ENCODE measurements around the gene MFAP4.

The MFAP4 gene, protein sequence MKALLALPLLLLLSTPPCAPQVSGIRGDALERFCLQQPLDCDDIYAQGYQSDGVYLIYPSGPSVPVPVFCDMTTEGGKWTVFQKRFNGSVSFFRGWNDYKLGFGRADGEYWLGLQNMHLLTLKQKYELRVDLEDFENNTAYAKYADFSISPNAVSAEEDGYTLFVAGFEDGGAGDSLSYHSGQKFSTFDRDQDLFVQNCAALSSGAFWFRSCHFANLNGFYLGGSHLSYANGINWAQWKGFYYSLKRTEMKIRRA

DNA sequence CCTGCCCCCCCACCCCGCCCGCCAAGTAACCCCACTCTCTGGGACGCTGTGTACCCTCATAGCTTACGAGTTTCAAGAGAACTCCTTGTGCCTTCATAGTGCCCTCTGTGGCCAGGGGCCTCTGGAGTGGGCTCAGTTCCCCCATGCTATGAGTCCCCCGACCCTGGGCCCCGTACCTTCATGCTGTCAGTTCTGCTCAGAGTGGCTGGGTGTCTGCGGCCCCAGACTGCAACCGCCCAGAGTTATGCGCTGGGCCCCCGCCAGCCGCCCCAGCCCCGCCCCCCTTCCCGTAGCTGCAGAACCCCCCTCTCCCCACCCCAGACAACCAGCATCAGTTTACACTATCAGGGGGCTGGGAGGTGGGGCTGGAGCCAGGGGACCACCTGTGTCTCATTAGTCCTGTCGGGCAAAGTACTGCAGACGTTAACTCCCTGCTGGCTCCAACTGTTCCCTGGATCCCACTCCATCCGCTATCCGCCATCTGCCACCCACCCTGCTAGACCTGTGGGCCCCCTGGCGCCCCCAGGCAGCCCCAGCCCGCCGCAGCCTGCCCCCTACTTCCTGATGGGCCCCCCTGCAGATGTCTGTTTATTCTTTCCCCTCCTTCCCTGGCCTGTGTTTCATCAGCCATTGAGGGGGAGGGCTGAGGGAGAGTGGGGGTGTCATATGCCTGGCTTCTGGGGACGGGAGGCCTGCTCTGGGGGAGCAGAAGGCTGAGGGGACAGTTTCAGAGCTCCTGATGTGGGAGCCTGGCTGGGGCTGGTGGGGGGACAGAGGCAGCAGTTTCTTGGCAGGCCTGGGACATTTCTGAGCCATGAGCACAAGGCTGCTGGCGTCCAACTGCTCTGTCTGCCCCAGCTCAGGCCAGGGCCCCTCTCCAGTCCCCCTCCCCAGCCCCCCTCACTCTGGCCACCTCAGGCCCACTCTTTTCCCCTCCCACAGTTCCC lies at the start of gene MFAP4:
Gene MFAP4, minus strand, starts transcription at position 217 of the 947 bp plus-strand sequence. Its CDS starts 35 bp downstream, at position 182.
- DNase-seq (ENCODE audit: low read depth) = no peak

DNA sequence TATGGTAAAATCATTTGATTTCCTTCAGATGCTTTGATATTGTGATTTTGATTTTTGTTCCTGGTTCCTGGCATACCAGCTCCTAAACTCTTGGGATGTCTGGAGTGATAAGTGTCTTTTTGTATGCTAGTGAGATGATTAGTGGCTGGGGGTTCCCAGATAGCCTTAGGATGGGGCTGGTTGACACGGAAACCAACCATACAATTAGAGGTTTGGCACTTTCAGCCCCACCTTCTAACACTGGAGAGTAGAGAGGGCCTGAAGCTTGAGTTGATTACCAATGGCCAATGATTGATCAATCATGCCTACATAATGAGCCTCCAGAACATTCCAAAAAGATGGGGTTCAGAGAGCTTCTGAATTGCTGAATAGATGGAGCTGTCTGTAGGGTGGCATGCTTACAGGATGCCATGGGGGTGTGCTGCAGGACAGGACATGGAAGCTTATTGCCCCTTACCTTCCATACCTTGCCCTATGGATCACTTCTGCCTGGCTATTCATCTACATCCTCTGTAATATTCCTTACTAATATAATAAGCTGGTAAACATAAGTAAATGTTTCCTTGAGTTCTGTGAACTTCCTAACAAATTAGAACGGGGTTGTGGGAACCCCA lies 46.8 kb upstream of the MFAP4 start:
- DNase-seq (ENCODE audit: low read depth) = no peak

DNA sequence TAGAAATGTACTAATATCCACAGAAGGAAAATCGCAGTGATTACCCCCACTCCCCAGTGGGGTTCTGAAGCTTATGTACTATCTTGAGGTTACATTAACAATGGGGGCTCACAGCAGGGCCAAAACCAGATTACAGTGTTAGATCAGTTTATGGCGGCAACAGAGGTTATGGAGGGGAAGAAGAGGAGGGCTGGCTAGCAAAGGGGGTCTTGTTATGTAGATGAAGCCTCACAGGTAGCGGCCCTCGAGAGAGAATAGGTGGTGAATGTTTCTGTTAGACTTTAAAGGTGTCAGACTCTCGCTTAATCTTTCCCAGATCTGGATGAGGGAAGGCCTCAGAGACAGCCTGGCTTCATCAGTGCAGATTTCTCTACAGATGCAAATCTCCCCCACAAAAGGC lies 46.3 kb upstream of the MFAP4 start:
- no peak for DNase-seq (ENCODE audit: low read depth)

DNA sequence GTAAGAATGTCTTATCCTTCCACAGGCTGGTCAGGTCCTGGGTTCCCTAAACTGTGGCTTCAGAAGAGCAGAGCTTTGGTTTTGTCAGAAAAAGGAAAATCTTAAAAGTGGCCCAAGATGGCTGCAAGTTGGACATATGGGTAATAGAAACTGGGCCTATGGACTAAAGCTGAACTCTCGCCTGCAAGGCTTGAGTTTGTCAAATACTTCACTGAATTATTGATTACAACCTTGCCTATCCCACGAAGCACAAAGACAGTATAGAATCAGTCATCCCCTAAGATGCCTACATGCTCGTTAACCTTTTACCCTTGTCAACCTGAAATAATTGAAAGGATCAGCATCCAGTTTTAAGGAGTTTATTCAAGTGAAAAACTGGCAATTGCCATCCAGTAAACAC lies 44.7 kb upstream of the MFAP4 start:
- no peak for DNase-seq (ENCODE audit: low read depth)

DNA sequence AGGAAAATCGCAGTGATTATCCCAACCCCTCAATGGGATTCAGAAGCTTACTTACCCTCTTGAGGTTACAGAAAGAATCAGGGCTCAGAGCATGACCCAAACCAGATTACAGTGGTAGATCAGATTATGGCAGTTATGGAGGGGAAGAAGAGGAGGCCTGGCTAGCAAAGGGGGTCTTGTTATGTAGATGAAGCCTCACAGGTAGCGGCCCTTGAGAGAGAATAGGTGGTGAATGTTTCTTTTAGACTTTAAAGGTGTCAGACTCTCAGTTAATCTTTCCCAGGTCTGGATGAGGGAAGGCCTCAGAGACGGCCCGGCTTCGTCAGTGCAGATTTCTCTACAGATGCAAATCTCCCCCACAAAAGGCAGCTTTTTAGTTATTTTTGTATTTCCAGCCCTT lies 39.6 kb upstream of the MFAP4 start:
- no peak for DNase-seq (ENCODE audit: low read depth)

DNA sequence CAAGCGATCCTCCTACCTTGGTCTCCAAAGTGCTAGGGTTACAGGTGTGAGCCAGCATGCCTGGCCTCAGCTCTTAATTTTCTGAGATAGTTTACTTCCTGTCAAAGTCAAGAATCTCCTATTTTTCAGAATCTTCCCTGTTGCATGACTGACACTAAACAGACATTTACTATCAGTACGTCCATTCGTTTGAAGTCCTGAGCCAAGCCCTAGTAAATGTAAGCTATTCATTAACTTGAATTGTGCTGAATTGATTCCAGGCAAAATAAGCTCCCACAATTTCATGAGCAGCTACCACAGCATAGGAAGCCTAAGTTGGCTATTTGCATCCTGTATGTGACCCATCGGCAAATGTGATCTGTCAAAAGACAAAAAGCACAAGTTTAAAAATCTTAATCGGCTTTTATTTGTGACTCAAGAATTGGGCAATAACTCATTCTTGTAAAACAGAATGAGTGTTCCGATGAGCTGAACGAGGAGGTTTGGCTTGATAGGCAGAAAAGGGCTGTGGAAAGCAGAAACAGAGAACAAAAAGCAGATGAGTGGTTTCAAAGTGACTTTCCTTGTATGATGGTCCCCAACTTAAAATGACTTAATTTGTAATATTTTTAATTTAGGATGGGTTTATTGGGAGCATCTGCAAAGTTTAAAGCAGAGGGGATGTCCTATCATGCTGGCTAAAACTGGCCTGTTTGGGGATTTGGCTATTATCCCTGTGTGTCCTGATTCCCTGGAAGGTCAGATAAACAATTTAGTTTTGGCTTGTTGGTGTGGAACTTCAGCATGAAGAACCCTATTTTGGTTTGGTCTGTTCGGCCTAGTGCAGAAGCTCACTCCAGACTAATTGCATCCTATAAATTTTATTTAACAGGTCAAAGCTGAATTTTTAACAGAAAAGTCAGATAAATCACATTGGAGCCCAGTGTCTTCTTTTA lies 38.2 kb upstream of the MFAP4 start:
- DNase-seq (ENCODE audit: low read depth) = no peak

DNA sequence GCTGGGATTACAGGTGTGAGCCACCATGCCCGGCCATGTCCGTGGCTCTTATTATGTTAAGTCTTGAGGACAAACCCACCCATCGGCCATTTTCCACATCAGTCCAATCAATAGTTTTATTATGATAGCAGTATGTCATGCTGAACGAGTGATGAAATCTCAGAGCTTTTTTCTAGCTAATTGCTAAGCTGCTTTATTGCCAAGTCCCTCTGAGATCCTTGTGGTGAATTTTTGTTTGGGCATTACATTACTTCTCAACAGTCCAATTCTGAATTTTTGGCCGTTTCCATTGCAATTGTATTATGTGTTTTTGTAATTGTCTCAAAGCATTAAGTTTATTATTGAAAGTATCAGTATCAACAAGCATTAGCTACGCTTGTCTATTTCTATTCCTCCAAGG lies 34.9 kb upstream of the MFAP4 start:
- DNase-seq (ENCODE audit: low read depth) = no peak

DNA sequence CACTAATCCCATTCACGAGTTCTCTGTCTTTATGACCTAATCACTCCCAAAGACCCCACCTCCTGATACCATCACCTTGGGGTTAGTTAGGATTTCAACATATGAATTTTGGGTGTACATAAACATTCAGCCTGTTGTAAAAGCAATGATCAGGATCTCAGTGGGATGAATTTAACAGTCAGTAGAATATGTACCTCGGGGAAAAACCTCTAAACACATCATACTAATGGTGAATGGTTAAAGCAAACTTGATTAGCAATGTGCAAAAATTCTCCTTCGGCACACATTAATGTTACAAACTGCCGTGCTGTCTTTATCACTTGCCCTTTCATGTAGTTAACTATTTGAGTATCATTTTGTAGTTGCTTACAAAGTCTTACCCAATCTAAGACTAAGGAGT lies 34.2 kb upstream of the MFAP4 start:
- DNase-seq (ENCODE audit: low read depth) = no peak

DNA sequence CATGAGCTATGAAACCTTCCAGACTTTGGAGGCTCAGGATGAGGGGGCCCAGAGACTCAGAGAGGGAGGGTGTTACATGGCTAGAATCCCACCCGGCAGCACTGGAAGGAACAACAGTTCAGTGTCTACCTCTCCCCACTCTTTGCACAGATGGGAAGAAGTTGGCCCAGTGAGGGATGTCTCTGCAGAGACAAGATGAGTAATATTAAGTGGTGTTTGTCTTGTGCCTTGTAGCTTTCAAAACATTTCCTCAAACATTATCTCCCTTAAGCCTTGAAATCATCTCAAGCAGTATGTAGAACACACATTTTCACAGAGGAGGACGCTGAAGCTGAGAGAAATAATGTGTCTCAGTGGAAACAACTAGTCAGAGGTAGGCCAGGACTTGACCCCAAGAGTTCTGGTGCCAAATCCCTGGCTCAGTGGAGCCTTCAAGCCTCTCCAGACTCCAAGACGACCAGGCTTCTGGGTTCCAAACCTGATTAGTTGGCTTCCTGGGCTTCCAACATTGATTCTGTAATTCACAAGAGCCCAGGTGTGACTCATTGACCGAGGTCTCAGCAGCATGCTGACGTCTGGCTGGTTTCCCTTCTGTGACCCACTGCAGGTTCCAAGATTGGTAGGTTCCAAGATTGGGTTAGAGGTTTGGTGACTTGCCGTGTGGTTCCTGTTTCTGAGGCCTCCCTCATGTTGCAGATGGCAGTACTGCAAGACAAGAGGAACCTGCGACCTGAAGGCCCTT lies 31.4 kb upstream of the MFAP4 start:
- no peak for DNase-seq (ENCODE audit: low read depth)

DNA sequence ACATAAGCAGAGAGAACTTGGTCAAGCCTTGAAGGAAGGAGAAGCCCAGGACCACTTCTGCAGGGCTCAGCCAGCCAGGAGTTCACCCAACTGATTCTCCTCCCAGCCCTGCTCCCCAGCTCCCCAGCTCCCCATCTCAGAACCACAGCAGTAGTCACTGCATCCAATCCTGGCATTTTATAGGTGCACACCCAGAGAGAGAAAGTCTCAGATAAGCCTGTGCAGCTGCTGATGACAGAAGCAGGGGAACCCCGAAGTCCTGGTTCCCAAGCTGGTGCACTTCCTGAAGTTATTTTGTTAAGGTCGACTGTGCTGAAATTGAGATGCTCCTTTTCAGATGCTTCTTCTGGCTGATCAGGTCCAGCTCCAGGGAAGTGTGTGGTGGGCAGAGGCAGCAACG lies 30.6 kb upstream of the MFAP4 start:
- DNase-seq (ENCODE audit: low read depth) = no peak

DNA sequence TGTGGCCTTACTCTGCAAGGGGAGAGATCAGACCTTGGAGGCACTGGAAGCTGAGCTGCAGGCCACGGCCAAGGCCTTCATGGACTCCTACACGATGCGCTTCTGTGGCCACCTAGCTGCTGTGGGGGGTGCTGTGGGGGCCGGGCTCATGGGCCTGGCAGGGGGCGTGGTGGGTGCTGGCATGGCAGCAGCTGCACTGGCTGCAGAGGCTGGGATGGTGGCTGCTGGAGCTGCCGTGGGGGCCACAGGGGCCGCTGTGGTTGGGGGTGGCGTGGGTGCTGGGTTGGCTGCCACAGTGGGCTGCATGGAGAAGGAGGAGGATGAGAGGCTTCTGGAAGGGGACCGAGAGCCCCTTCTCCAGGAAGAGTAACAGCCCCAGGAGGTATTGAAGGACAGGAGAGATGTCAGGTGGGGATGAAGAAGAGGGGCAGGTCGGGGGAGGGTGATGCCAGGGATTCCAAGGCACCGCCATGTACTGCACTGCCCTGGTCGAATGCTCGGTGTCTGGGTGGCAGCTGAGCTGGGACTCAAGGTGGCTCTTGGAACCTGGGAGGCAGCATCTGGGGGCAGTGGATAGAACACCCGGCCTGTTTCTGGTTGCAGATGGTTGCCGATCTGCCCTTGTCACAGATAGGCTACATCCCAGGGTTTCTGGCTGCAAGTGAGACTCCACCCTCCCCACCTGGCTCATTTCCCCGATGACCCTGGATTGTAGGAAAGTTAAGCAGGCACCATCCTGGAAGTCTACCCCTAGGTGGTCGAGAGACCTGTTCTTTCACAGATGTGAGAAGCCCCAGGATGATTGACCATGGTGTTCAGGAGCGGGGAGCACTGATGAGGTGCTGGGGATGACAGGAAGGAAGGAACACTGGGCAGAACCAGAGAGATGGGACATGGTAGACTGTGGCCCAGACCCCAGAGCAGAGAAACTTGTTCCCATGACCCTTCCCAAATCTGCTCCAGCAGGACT lies 29.1 kb upstream of the MFAP4 start:
- DNase-seq (ENCODE audit: low read depth) = no peak

DNA sequence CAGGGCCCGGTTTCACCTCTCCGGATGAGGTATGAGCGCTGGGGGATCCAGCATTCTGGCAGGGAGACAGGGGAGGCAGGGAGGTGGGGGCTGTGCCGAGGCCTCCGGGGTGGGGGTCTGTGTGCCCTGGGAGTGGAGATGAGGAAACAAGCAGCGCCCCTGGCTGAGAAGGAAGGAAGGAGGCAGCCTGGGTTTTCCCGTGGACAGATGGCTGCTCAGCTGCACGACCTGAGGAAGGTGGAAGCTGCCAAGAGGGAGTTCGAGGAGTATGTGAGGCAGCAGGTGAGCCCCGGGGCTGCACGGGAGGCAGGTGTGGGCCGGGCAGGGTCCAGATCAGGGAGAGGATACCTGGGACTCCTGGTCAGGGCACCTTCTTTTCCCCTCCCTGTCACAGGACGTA lies 28.3 kb upstream of the MFAP4 start:
- DNase-seq (ENCODE audit: low read depth) = no peak

DNA sequence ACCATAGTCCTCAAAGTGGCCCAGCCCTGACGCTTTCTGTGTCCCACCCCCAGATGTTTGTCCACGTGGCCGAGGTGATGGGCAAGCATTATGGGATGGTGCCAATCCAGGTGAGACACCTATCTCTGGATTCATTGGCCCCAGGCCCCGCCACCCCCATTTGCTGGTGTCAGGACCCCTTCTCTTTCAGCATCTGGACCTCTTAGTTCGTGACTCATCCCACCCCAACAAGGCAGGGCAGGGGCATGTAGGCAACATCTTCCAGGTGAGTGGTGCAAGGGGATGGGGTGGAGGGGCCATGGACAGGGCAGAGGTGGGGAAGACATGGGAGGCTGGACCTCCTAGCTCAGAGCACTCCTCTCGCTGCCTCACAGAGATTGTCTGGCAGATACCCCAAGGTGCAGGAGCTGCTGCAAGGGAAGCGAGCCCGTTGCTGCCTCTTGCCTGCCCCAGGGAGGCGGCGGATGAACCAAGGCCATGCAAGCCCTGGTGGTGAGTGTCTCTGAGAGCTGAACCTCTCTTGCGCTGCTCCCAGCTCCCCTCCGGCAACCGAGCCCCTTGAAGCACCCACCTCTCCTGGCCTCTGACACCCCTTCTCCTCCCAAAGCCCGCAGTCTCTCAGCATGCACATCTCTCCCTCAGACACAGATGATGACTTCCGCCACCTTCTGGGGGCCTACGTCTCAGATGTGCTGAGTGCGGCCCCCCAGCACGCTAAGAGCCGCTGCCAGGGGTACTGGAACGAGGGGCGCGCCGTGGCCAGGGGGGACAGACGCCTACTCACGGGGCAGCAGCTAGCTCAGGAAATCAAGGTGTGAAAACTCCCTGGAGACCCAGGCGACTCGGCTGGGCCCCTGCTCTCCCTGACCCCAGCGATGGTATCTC lies 27.6 kb upstream of the MFAP4 start:
- no peak for DNase-seq (ENCODE audit: low read depth)

DNA sequence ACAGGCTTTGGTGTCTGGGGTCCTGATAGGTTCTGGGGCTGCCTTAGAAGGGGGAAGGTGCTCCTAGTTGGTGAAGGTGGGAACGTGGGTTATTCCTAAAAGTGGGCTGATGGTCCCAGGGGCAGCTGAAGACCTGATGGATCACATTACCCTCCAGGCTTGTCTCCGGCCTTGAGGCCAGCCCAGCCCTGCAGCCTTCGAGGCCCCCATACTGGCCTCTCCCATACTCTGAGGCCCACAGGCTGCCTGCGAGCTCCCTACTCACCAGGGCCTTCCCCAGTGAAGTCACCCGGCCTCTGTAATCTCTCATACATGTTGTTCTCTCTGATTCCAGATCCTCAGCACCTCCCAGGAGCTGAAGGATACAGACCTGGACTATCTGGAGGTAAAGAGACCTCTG lies 26.8 kb upstream of the MFAP4 start:
- DNase-seq (ENCODE audit: low read depth) = no peak

DNA sequence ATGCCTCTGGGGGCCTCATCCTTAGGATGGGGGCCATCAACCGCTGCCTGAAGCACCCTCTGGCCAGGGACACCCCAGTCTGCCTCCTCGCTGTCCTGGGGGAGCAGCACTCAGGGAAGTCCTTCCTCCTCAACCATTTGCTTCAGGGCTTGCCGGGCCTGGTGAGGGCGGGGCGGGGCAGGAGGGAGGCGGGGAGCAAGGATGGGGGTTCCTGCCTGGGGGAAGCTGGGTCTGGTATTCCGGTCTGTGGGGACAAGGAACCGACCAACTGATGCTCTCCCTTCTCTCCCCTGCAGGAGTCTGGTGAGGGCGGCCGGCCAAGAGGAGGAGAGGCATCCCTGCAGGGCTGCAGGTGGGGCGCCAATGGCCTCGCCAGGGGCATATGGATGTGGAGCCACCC lies 26.0 kb upstream of the MFAP4 start:
- DNase-seq (ENCODE audit: low read depth) = no peak

DNA sequence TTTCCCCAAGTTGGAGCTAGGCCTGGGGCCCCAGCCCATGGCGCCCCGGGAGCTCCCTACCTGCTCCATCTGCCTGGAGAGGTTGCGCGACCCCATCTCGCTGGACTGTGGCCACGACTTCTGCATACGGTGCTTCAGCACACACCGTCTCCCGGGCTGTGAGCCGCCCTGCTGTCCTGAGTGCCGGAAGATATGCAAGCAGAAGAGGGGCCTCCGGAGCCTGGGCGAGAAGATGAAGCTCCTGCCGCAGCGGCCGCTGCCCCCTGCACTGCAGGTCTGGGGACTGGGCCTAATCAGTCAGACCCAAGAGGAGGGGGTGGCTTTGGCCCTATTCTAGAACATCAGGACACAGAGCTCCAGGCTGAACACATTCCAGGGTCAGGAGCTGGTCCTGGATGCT lies 25.5 kb upstream of the MFAP4 start:
- DNase-seq (ENCODE audit: low read depth) = no peak

DNA sequence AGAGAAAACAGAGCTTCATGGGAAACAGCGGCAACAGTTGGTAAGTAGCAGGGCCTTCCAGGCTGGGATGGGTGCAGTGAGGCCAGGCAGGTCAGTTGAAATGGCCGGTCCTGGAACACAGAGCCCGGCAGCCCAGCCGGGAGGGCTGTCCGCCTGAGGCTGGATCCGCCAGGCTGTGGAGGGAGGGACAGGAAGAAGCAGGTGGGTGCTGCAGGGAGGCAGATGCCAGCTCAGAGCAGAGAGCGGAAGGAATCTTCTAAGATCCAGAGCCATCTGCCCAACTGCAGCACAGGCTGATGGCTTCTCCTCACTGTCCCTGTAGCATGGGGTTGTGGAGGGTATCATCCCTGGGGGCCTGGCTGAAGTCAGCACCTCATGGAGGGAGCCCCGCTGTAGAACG lies 24.6 kb upstream of the MFAP4 start:
- DNase-seq (ENCODE audit: low read depth) = no peak

DNA sequence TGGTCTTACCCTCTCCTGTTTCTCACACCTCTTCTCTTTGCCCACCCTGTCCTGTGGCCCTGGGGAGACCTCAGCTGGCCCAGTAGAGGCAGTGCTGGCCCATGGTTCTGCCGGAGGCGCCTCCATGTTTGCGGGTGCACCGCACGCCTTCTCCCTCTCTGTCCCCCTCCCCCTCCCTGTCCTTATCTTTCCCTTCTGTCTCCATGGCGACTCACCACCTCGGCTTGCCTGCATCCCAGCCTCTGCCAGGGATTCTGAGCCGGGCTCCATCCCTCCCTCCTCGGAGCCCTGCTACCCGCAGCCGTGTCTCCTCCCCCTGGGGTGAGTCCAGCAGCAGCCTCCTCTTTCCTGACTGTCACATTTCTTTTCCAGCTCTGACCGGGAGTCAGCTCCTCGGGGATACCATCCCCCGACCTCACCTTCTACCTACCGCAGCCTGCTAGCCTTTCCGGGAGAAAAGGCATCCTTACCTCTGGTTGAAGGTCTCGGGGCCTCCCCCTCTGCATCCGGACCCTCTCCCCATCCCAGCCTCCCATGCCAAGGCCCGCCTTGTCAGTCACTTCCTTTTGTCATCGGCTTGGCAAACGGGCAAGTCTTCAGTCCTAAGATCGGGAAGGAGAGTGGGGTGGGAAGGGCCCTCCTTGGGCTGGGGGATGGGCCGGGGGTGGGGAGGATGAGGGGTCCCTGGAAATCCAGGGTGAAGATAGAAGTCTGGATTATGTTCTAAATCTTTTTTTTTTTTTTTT lies 24.1 kb upstream of the MFAP4 start, which contains the start of gene RNF112:
Gene RNF112, plus strand, starts transcription at position 358 of the 746 bp plus-strand sequence. Its CDS starts 177 bp downstream, at position 535.
- no peak for DNase-seq (ENCODE audit: low read depth)

Measured in non-pigmented ciliary epithelial cell (primary cell).